Keratinocyte (primary cell): ENCODE results near the gene TRIP6. TPM values are rescaled to one million over a fixed set of nuclear protein-coding genes. Genes with fewer than 3 reads are reported as not detected.

ENCODE experiments used
- DNase-seq: peaks from one replicate; pipeline ENCODE4 v3.0.0-alpha.2; 2011; ENCODE audit warnings: low read depth, missing footprints, low spot score
- FAIRE-seq: peaks from 2 replicates; lab custom pipeline; 2011; peaks lifted over from hg19 to GRCh38; lab: Jason Lieb, UNC
- H2AFZ ChIP-seq: 2 replicates; pipeline ENCODE4 v1.6.0; 2012; ENCODE audit warnings: low read length, control low read depth, inconsistent platforms; ENCODE audit not compliant: control insufficient read depth
- H3K27ac ChIP-seq: 2 replicates; pipeline ENCODE4 v1.5.1; 2011; ENCODE audit warnings: low read length; ENCODE audit not compliant: control insufficient read depth, insufficient read depth
- H3K27me3 ChIP-seq: 3 replicates; pipeline ENCODE4 v1.6.0; 2011; ENCODE audit warnings: low read length; ENCODE audit not compliant: control insufficient read depth, insufficient read depth; ENCODE audit errors: extremely low read depth
- H3K36me3 ChIP-seq, 2 experiments: 2 replicates in 1 of 2; 3 replicates in 1 of 2; pipeline ENCODE4 v1.5.1; 2011; ENCODE audit warnings: low read length in 2 of 2, mild to moderate bottlenecking in 1 of 2; ENCODE audit not compliant: control insufficient read depth in 2 of 2, insufficient read depth in 2 of 2; ENCODE audit errors: extremely low read depth in 1 of 2
- H3K4me1 ChIP-seq: 3 replicates; pipeline ENCODE4 v1.5.1; 2011; ENCODE audit warnings: low read length; ENCODE audit not compliant: control insufficient read depth, insufficient read depth; ENCODE audit errors: extremely low read depth
- H3K4me2 ChIP-seq: 3 replicates; pipeline ENCODE4 v1.6.0; 2011; ENCODE audit warnings: low read depth, low read length; ENCODE audit not compliant: control insufficient read depth, insufficient read depth; ENCODE audit errors: extremely low read depth
- H3K4me3 ChIP-seq, 3 experiments: fragments of 200-600 bp in 1 of 3; sonication (generic) in 1 of 3; 2 replicates in 2 of 3; 3 replicates in 1 of 3; pipeline ENCODE4 v1.5.1; 2011 to 2016; ENCODE audit warnings: low read length in 3 of 3, mild to moderate bottlenecking in 3 of 3, control low read depth in 2 of 3, inconsistent platforms in 1 of 3, low read depth in 1 of 3, mixed read lengths in 1 of 3, mixed run types in 1 of 3, moderate library complexity in 1 of 3; ENCODE audit not compliant: control insufficient read depth in 2 of 3, insufficient read depth in 2 of 3; ENCODE audit errors: extremely low read depth in 1 of 3
- H3K79me2 ChIP-seq: 2 replicates; pipeline ENCODE4 v1.6.0; 2012; ENCODE audit warnings: low read length; ENCODE audit not compliant: control insufficient read depth, insufficient read depth
- H3K9ac ChIP-seq: 3 replicates; pipeline ENCODE4 v1.6.0; 2011; ENCODE audit warnings: low read length; ENCODE audit not compliant: control insufficient read depth, insufficient read depth; ENCODE audit errors: extremely low read depth
- H3K9me1 ChIP-seq: 3 replicates; pipeline ENCODE4 v1.6.0; 2011; ENCODE audit warnings: low read length; ENCODE audit not compliant: control insufficient read depth, insufficient read depth; ENCODE audit errors: extremely low read depth
- H3K9me3 ChIP-seq: 2 replicates; pipeline ENCODE4 v1.5.1; 2012; ENCODE audit warnings: low read depth, low read length; ENCODE audit not compliant: control insufficient read depth
- H4K20me1 ChIP-seq: 3 replicates; pipeline ENCODE4 v1.6.0; 2011; ENCODE audit warnings: low read length; ENCODE audit not compliant: control insufficient read depth, insufficient read depth; ENCODE audit errors: extremely low read depth
- CTCF ChIP-seq, 3 experiments: IDR thresholded peaks in 1 of 3; conservative IDR thresholded peaks in 1 of 3; optimal IDR thresholded peaks in 1 of 3; 2 replicates in 2 of 3; 3 replicates in 1 of 3; pipeline versions ENCODE3 to v1.5.1; 2011; ENCODE audit warnings: low read length in 3 of 3, mild to moderate bottlenecking in 3 of 3, moderate library complexity in 2 of 3, control low read depth in 1 of 3, inconsistent platforms in 1 of 3; ENCODE audit not compliant: insufficient read depth in 2 of 3; ENCODE audit errors: extremely low read depth in 1 of 3
- EZH2 ChIP-seq: IDR thresholded peaks from one replicate; pipeline ENCODE4 v1.6.1; 2012; ENCODE audit warnings: inconsistent platforms, mild to moderate bottlenecking, low read length, moderate library complexity
- dilution Hi-C: fragments of 300-500 bp; cut with MboI; formaldehyde crosslinking; loops from one replicate; pipeline ENCODE4 v1.7.0; 2020; ENCODE audit warnings: low sequenced_read_pairs; ENCODE audit not compliant: extremely low pct_ligation_motif_present
- polyA plus RNA-seq, 5 experiments: library from polyadenylated mRNA; depleted of rRNA in 3 of 5; stranded (reverse) in 3 of 5; stranded (forward) in 1 of 5; unstranded in 1 of 5; fragments of >200 nt; gene quantifications; 1 replicate in 1 of 5; 2 replicates in 3 of 5; 3 replicates in 1 of 5; pipeline versions ENCODE4 v1.2.1 to v1.2.3, GENCODE V29; 2011 to 2012; ENCODE audit warnings: missing spikeins in 2 of 5, low read depth in 1 of 5, low replicate concordance in 1 of 5

TRIP6 gene
- polyA plus RNA-seq, 1 donor (not counting 4 experiments of a cell fraction or from before 2014, with no cell fraction given) = 83.8 TPM

DNA sequence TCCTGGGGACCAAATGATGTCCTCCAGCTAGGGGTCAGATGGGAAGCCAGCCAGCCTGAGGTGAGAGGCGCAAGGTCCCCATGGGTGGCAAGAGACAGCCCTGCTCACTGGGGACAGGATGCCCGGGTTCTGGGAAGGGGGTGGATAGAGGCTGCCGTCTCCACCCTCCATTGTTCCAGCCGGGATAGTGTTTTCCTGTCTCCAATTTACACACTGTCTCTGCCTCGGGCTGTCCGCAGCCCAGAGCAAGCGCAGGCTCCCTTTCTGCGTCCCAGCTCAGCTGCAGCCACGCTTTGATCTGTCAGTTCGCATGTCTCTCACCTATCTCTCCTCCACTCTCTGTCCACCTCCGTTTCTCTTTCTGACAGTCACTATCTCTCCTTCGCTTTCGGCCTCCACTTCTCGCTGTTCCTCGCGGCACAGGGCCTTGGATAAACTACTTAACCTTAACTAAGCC lies 41.9 kb upstream of the TRIP6 start:
- H3K36me3 ChIP-seq = peaks cover 15 to 33% of the 10 kb centered on the region in 2 experiments
- H3K4me2 ChIP-seq = peak overlapping the region; percentile 99
- H3K27me3 ChIP-seq = no peaks in the 10 kb centered on the region
- DNase-seq (no peak), FAIRE-seq (peak; percentile 73)
- H2AFZ ChIP-seq = no peak overlapping the region
- peak overlapping the region; percentile 72 to 97 (median 83) for H3K4me3 ChIP-seq
- H3K4me1 ChIP-seq = peaks cover 6% of the 10 kb centered on the region
- H3K79me2 ChIP-seq = peaks cover 53% of the 10 kb centered on the region
- H3K9me3 ChIP-seq = no peaks in the 10 kb centered on the region
- H3K9ac ChIP-seq = peak overlapping the region; percentile 74
- TF ChIP-seq CTCF (optimal IDR thresholded peaks at IDR 0.05 in 1 of 3, IDR thresholded peaks at IDR 0.05 in 1 of 3, conservative IDR thresholded peaks at IDR 0.05 in 1 of 3; ENCODE audit: extremely low read depth in 1 of 3, insufficient read depth in 2 of 3, low read length in 3 of 3) (no peak), EZH2 (no peak)
- H4K20me1 ChIP-seq = peaks cover 4% of the 10 kb centered on the region
- dilution Hi-C loops = no loop called here
- H3K27ac ChIP-seq = peak overlapping the region; percentile 59
- H3K9me1 ChIP-seq = no peaks in the 10 kb centered on the region

DNA sequence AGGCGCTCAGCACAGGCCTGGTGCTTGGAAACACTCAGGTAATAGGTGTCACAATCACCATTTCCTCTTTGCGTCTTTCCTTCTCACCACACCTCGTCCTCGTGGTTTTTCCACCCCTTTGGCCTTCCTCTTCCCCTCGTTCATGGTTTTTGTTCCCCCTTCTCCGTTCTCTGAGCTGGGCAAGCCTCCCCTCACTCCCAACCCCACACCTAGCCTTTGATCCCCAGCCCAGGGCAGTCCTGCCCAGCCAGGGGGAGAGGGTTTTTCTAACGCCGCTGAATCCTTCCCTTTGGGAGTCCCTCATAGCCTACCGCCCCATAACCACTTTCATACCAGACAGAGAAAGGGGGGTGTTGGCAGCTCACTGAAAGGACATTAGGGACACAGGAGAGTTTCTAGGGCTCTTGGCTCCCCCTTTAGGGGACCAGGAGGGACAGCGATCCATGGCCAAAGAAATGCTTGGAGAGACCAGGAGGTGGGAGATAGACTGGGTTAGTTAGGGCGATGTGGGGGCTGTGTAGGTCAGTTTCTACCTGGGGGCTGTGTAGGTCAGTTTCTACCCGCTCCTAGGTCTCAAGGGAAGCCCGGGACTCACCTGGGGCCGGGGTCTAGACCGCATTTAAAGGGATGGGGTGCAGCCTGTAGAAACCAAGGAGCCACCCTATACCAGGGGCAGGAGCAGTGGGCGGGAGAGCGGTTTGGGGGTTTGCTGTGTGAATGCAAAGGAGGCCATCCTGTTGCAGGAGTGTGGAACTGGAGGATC lies 41.3 kb upstream of the TRIP6 start:
- Histone ChIP-seq H3K4me1 (peaks cover 6% of the 10 kb centered on the region), H3K4me2 (peak overlapping the region; percentile 99), H3K9me1 (no peaks in the 10 kb centered on the region), H4K20me1 (peaks cover 4% of the 10 kb centered on the region), H3K27ac (peak overlapping the region; percentile 59), H2AFZ (no peak overlapping the region), H3K9ac (peak overlapping the region; percentile 74), H3K9me3 (no peaks in the 10 kb centered on the region), H3K27me3 (no peaks in the 10 kb centered on the region), H3K4me3 (peak overlapping the region; percentile 72 to 97 (median 83)), H3K79me2 (peaks cover 52% of the 10 kb centered on the region), H3K36me3 (peaks cover 11 to 26% of the 10 kb centered on the region in 2 experiments)
- TF ChIP-seq EZH2 (no peak), CTCF (optimal IDR thresholded peaks at IDR 0.05 in 1 of 3, IDR thresholded peaks at IDR 0.05 in 1 of 3, conservative IDR thresholded peaks at IDR 0.05 in 1 of 3; ENCODE audit: extremely low read depth in 1 of 3, insufficient read depth in 2 of 3, low read length in 3 of 3) (peak in 2 of 3 experiments; percentile 23 to 26)
- DNase-seq = no peak
- dilution Hi-C loops = no loop called here
- peak; percentile 13 for FAIRE-seq
